ENCODE results near the gene STK32C. TPM values are rescaled to one million over a fixed set of nuclear protein-coding genes. Genes with fewer than 3 reads are reported as not detected.

The STK32C gene
- total RNA-seq, 1 donor from 2014 or later, result 15.7 TPM

- no peaks in the 10 kb centered on the region for H3K9me3 Mint-ChIP-seq (ENCODE audit: unreplicated experiment)
- H3K27ac Mint-ChIP-seq (ENCODE audit: unreplicated experiment), result no peak overlapping the region
- H3K4me1 Mint-ChIP-seq (ENCODE audit: unreplicated experiment), result peaks cover 2% of the 10 kb centered on the region
- no peaks in the 10 kb centered on the region for H3K36me3 Mint-ChIP-seq (ENCODE audit: unreplicated experiment)
- no peak overlapping the region for H3K4me3 Mint-ChIP-seq (ENCODE audit: unreplicated experiment)
- peaks cover 29% of the 10 kb centered on the region for H3K27me3 Mint-ChIP-seq (ENCODE audit: unreplicated experiment)
- DNase-seq (ENCODE audit: extremely low spot score, unreplicated experiment), result no peak
- no peak for TF ChIP-seq CTCF (IDR thresholded peaks at IDR 0.05)
These were observed 132.3 kb downstream of the STK32C start for GRCh38 chr10:132175408-132175807.

- no peak for DNase-seq (ENCODE audit: extremely low spot score, unreplicated experiment)
- peaks cover 2% of the 10 kb centered on the region for H3K4me1 Mint-ChIP-seq (ENCODE audit: unreplicated experiment)
- H3K9me3 Mint-ChIP-seq (ENCODE audit: unreplicated experiment), result no peaks in the 10 kb centered on the region
- no peak for TF ChIP-seq CTCF (IDR thresholded peaks at IDR 0.05)
- H3K36me3 Mint-ChIP-seq (ENCODE audit: unreplicated experiment), result no peaks in the 10 kb centered on the region
- H3K27ac Mint-ChIP-seq (ENCODE audit: unreplicated experiment), result no peak overlapping the region
- H3K4me3 Mint-ChIP-seq (ENCODE audit: unreplicated experiment), result no peak overlapping the region
- H3K27me3 Mint-ChIP-seq (ENCODE audit: unreplicated experiment), result peaks cover 29% of the 10 kb centered on the region
These were observed 133.5 kb downstream of the STK32C start for GRCh38 chr10:132174237-132174636.

GRCh38 chr10:132173185-132173584 is 134.6 kb downstream of the STK32C start:
- no peak overlapping the region for H3K27ac Mint-ChIP-seq (ENCODE audit: unreplicated experiment)
- peaks cover 2% of the 10 kb centered on the region for H3K4me1 Mint-ChIP-seq (ENCODE audit: unreplicated experiment)
- TF ChIP-seq CTCF (IDR thresholded peaks at IDR 0.05), result no peak
- no peaks in the 10 kb centered on the region for H3K36me3 Mint-ChIP-seq (ENCODE audit: unreplicated experiment)
- DNase-seq (ENCODE audit: extremely low spot score, unreplicated experiment), result no peak
- no peak overlapping the region for H3K4me3 Mint-ChIP-seq (ENCODE audit: unreplicated experiment)
- H3K9me3 Mint-ChIP-seq (ENCODE audit: unreplicated experiment), result no peaks in the 10 kb centered on the region
- peaks cover 29% of the 10 kb centered on the region for H3K27me3 Mint-ChIP-seq (ENCODE audit: unreplicated experiment)

GRCh38 chr10:132172091-132173066 is 135.4 kb downstream of the STK32C start:
- TF ChIP-seq CTCF (IDR thresholded peaks at IDR 0.05), result no peak
- DNase-seq (ENCODE audit: extremely low spot score, unreplicated experiment), result no peak
- Mint-ChIP-seq H3K4me1 (ENCODE audit: unreplicated experiment) (peaks cover 2% of the 10 kb centered on the region), H3K27ac (ENCODE audit: unreplicated experiment) (no peak overlapping the region), H3K9me3 (ENCODE audit: unreplicated experiment) (no peaks in the 10 kb centered on the region), H3K4me3 (ENCODE audit: unreplicated experiment) (no peak overlapping the region), H3K36me3 (ENCODE audit: unreplicated experiment) (no peaks in the 10 kb centered on the region), H3K27me3 (ENCODE audit: unreplicated experiment) (peaks cover 25% of the 10 kb centered on the region)

GRCh38 chr10:132170561-132171361 is 137.0 kb downstream of the STK32C start:
- Mint-ChIP-seq H3K27me3 (ENCODE audit: unreplicated experiment) (peaks cover 13% of the 10 kb centered on the region), H3K36me3 (ENCODE audit: unreplicated experiment) (no peaks in the 10 kb centered on the region), H3K4me3 (ENCODE audit: unreplicated experiment) (no peak overlapping the region), H3K27ac (ENCODE audit: unreplicated experiment) (no peak overlapping the region), H3K4me1 (ENCODE audit: unreplicated experiment) (no peaks in the 10 kb centered on the region), H3K9me3 (ENCODE audit: unreplicated experiment) (no peaks in the 10 kb centered on the region)
- TF ChIP-seq CTCF (IDR thresholded peaks at IDR 0.05), result no peak
- DNase-seq (ENCODE audit: extremely low spot score, unreplicated experiment), result no peak
